WTC11 (cell line): ENCODE data around the gene EME2. TPM values are rescaled to one million over a fixed set of nuclear protein-coding genes. Genes with fewer than 3 reads are reported as not detected.

Experiments used
- ATAC-seq: fragments of 200-7000 bp; cut with Tn5 transposase; 2 replicates; pipeline ENCODE4 v1.10.0; 2021; ENCODE audit warnings: mild to moderate bottlenecking, moderate library complexity
- CTCF ChIA-PET: fragments of 300-600 bp; sonication (Branson Sonifier 250); formaldehyde crosslinking; loops from one replicate; lab custom pipeline; 2021; ENCODE audit warnings: antibody characterized with exemption; lab: Charles Lee
- POLR2A ChIA-PET: fragments of 350-600 bp; sonication (Branson Sonifier 250); formaldehyde crosslinking; loops from one replicate; lab custom pipeline; 2021; ENCODE audit warnings: antibody characterized with exemption; lab: Charles Lee
- DNase-seq: peaks from one replicate; pipeline ENCODE4 v3.0.0; 2021; ENCODE audit warnings: low spot score
- H3K27ac Mint-ChIP-seq: 2 replicates; pipeline ENCODE4 v1.8.0; 2021; ENCODE audit warnings: mixed read lengths
- H3K27me3 Mint-ChIP-seq: 2 replicates; pipeline ENCODE4 v1.8.0; 2021; ENCODE audit warnings: low read depth, mild to moderate bottlenecking, moderate library complexity, mixed read lengths
- H3K36me3 Mint-ChIP-seq: 2 replicates; pipeline ENCODE4 v1.8.0; 2021; ENCODE audit warnings: mixed read lengths
- H3K4me1 Mint-ChIP-seq: 2 replicates; pipeline ENCODE4 v1.8.0; 2022; ENCODE audit warnings: mixed read lengths
- H3K4me3 Mint-ChIP-seq: 2 replicates; pipeline ENCODE4 v1.8.0; 2021; ENCODE audit warnings: mild to moderate bottlenecking, moderate library complexity, mixed read lengths
- H3K9me3 Mint-ChIP-seq: 2 replicates; pipeline ENCODE4 v1.8.0; 2021; ENCODE audit warnings: mixed read lengths
- ATF3 ChIP-seq: sonication (generic); formaldehyde crosslinking; conservative IDR thresholded peaks from 2 replicates; pipeline ENCODE4 v1.8.1; 2022; ENCODE audit warnings: mild to moderate bottlenecking, missing genetic modification reagents
- CREB1 ChIP-seq: sonication (generic); formaldehyde crosslinking; IDR thresholded peaks from 2 replicates; pipeline ENCODE4 v1.8.0; 2023; ENCODE audit warnings: mild to moderate bottlenecking, missing genetic modification reagents
- E2F1 ChIP-seq: sonication (generic); formaldehyde crosslinking; IDR thresholded peaks from 2 replicates; pipeline ENCODE4 v1.8.0; 2022; ENCODE audit warnings: mild to moderate bottlenecking, missing genetic modification reagents
- ETV6 ChIP-seq: sonication (generic); formaldehyde crosslinking; IDR thresholded peaks from 2 replicates; pipeline ENCODE4 v1.8.1; 2022; ENCODE audit warnings: mild to moderate bottlenecking, missing genetic modification reagents
- FOXP1 ChIP-seq: sonication (generic); formaldehyde crosslinking; IDR thresholded peaks from 2 replicates; pipeline ENCODE4 v1.8.0; 2022; ENCODE audit warnings: missing genetic modification reagents, mild to moderate bottlenecking, moderate library complexity, borderline replicate concordance
- IRF1 ChIP-seq: sonication (generic); formaldehyde crosslinking; IDR thresholded peaks from 2 replicates; pipeline ENCODE4 v1.8.0; 2023; ENCODE audit warnings: missing genetic modification reagents
- JUN ChIP-seq: sonication (generic); formaldehyde crosslinking; IDR thresholded peaks from 2 replicates; pipeline ENCODE4 v1.8.0; 2023; ENCODE audit warnings: mild to moderate bottlenecking, missing genetic modification reagents
- NR2C2 ChIP-seq: sonication (generic); formaldehyde crosslinking; IDR thresholded peaks from 2 replicates; pipeline ENCODE4 v1.8.0; 2022; ENCODE audit warnings: mild to moderate bottlenecking, missing genetic modification reagents
- PRRX2 ChIP-seq: fragments of 250-450 bp; sonication (Bioruptor Pico); IDR thresholded peaks from 2 replicates; pipeline ENCODE4 v1.8.0; 2021; ENCODE audit warnings: mild to moderate bottlenecking
- TEAD4 ChIP-seq: sonication (generic); formaldehyde crosslinking; IDR thresholded peaks from 2 replicates; pipeline ENCODE4 v1.8.0; 2022; ENCODE audit warnings: mild to moderate bottlenecking, missing genetic modification reagents
- USF1 ChIP-seq: sonication (generic); formaldehyde crosslinking; IDR thresholded peaks from 2 replicates; pipeline ENCODE4 v1.8.0; 2022; ENCODE audit warnings: mild to moderate bottlenecking, missing genetic modification reagents
- ZBTB43 ChIP-seq: sonication (generic); formaldehyde crosslinking; IDR thresholded peaks from 2 replicates; pipeline ENCODE4 v1.8.1; 2023; ENCODE audit warnings: mild to moderate bottlenecking, missing genetic modification reagents
- ZNF396 ChIP-seq: fragments of 250-450 bp; sonication (Bioruptor Pico); IDR thresholded peaks from 2 replicates; pipeline ENCODE4 v1.8.0; 2021; ENCODE audit warnings: mild to moderate bottlenecking, moderate library complexity, borderline replicate concordance
- ZNF416 ChIP-seq: fragments of 250-450 bp; sonication (Bioruptor Pico); IDR thresholded peaks from 2 replicates; pipeline ENCODE4 v1.9.0; 2021; ENCODE audit warnings: mild to moderate bottlenecking, inconsistent platforms
- ZNF425 ChIP-seq: fragments of 250-450 bp; sonication (Bioruptor Pico); conservative IDR thresholded peaks from 2 replicates; pipeline ENCODE4 v1.9.0; 2021; ENCODE audit warnings: mild to moderate bottlenecking
- total RNA-seq: library from RNA; stranded (reverse); gene quantifications from 3 replicates; pipeline ENCODE4 v1.2.3, GENCODE V29; 2021

EME2 gene
- total RNA-seq, 1 experiment from 2014 or later = 23.2 TPM

GRCh38 chr16:1729445-1729844 is 43.2 kb upstream of the EME2 start:
- peaks cover 7% of the 10 kb centered on the region for H3K36me3 Mint-ChIP-seq
- no peak for ATAC-seq
- no peak for TF ChIP-seq ATF3 (CRISPR knock-in tag)
- H3K27ac Mint-ChIP-seq = no peak overlapping the region
- H3K4me3 Mint-ChIP-seq = no peak overlapping the region
- DNase-seq = no peak
- no peaks in the 10 kb centered on the region for H3K9me3 Mint-ChIP-seq
- H3K27me3 Mint-ChIP-seq = no peaks in the 10 kb centered on the region
- POLR2A ChIA-PET = no interaction called here
- CTCF ChIA-PET = no interaction called here
- H3K4me1 Mint-ChIP-seq = no peaks in the 10 kb centered on the region

GRCh38 chr16:1731073-1731472 is 41.5 kb upstream of the EME2 start:
- Mint-ChIP-seq H3K27ac (no peak overlapping the region), H3K4me1 (no peaks in the 10 kb centered on the region), H3K4me3 (no peak overlapping the region), H3K36me3 (peaks cover 7% of the 10 kb centered on the region), H3K9me3 (no peaks in the 10 kb centered on the region), H3K27me3 (no peaks in the 10 kb centered on the region; the same call in 1 of the 2 replicates)
- no peak for ATAC-seq
- ChIA-PET POLR2A (no interaction called here), CTCF (no interaction called here)
- DNase-seq = no peak
- no peak for TF ChIP-seq ZNF425 (CRISPR knock-in tag)
- no peak for TF ChIP-seq E2F1
- TF ChIP-seq ZNF396 (CRISPR knock-in tag) = no peak
- no peak for TF ChIP-seq IRF1 (CRISPR knock-in tag)
- no peak for TF ChIP-seq TEAD4
- TF ChIP-seq JUN = no peak
- TF ChIP-seq USF1 = no peak
- no peak for TF ChIP-seq CREB1
- no peak for TF ChIP-seq NR2C2 (CRISPR knock-in tag)
- TF ChIP-seq ETV6 = no peak
- TF ChIP-seq FOXP1 (CRISPR knock-in tag) = no peak

GRCh38 chr16:1731603-1732002 is 41.0 kb upstream of the EME2 start:
- Mint-ChIP-seq H3K4me3 (no peak overlapping the region), H3K27ac (no peak overlapping the region), H3K27me3 (no peaks in the 10 kb centered on the region; the same call in 1 of the 2 replicates), H3K4me1 (no peaks in the 10 kb centered on the region), H3K36me3 (peaks cover 7% of the 10 kb centered on the region), H3K9me3 (no peaks in the 10 kb centered on the region)
- ChIA-PET POLR2A (no interaction called here), CTCF (interaction anchor here (1.1 kb wide), 1 partner anchor 26 kb away, joined by 4 read pairs; the partner anchor contains the start of gene MAPK8IP3)
- ATAC-seq (no peak), DNase-seq (no peak)
- TF ChIP-seq PRRX2 = no peak
- no peak for TF ChIP-seq ZBTB43 (CRISPR knock-in tag)
- TF ChIP-seq ZNF416 = no peak
